Gastroesophageal sphincter (tissue), 4 donors: ENCODE results near the gene EEFSEC. TPM values are rescaled to one million over a fixed set of nuclear protein-coding genes. Genes with fewer than 3 reads are reported as not detected.

Source experiments
- ATAC-seq: fragments of 150-250 bp; one replicate; pipeline ENCODE4 v1.9.1; 2016; ENCODE audit warnings: mild to moderate bottlenecking, moderate library complexity
- H3K27ac ChIP-seq, 4 donors: fragments of 200-600 bp; sonication (generic) in 3 of 4; 1 replicate in 3 of 4; 2 replicates in 1 of 4; pipeline ENCODE4 v1.5.1; 2016 to 2019
- H3K27me3 ChIP-seq: fragments of 200-600 bp; sonication (generic); one replicate; pipeline ENCODE4 v1.5.1; 2019
- H3K36me3 ChIP-seq, 2 donors: fragments of 200-600 bp; sonication (generic); one replicate each; pipeline ENCODE4 v1.5.1; 2019; ENCODE audit warnings: control low read depth in 1 of 2
- H3K4me1 ChIP-seq, 3 donors: fragments of 200-600 bp; sonication (generic); 1 replicate in 2 of 3; 2 replicates in 1 of 3; pipeline ENCODE4 v1.5.1; 2016 to 2019; ENCODE audit warnings: control low read depth in 2 of 3
- H3K4me3 ChIP-seq, 2 donors: fragments of 200-600 bp; sonication (generic); one replicate each; pipeline ENCODE4 v1.5.1; 2019; ENCODE audit warnings: mild to moderate bottlenecking in 1 of 2, moderate library complexity in 1 of 2
- H3K9me3 ChIP-seq, 3 donors: fragments of 200-600 bp; sonication (generic); one replicate each; pipeline ENCODE4 v1.5.1; 2017 to 2019; ENCODE audit warnings: control low read depth in 2 of 3
- EP300 ChIP-seq: sonication (generic); formaldehyde crosslinking; IDR thresholded peaks from one replicate; pipeline ENCODE4 v1.6.1; 2017; ENCODE audit warnings: antibody characterized with exemption, mild to moderate bottlenecking
- POLR2A ChIP-seq, 2 donors: fragments of 450-650 bp; IDR thresholded peaks; one replicate each; pipeline ENCODE4 v1.6.1; 2017; ENCODE audit warnings: antibody characterized with exemption in 2 of 2, mild to moderate bottlenecking in 2 of 2, moderate library complexity in 1 of 2
- POLR2AphosphoS5 ChIP-seq: sonication (generic); formaldehyde crosslinking; IDR thresholded peaks from one replicate; pipeline ENCODE4 v1.6.1; 2017; ENCODE audit warnings: antibody characterized with exemption
- WGBS, 2 donors: methylation state at CpG; one replicate each; pipeline ENCODE4 v1.1.5; 2018; ENCODE audit warnings: low coverage in 1 of 2; 5-methylcytosine and 5-hydroxymethylcytosine counted together
- total RNA-seq, 4 donors: library from RNA; depleted of rRNA; stranded (reverse); fragments of >200 nt; gene quantifications; one replicate each; pipeline ENCODE4 v1.1.0, GENCODE V29; 2016
- TF ChIP-seq, protein P1 (sequence below), 4 experiments: fragments of 200-600 bp in 2 of 4; fragments of 450-650 bp in 2 of 4; sonication (generic) in 1 of 4; IDR thresholded peaks; one replicate each; pipeline ENCODE4 v1.5.1; 2017 to 2019; ENCODE audit warnings: antibody characterized with exemption in 4 of 4, mild to moderate bottlenecking in 2 of 4, moderate library complexity in 2 of 4

The EEFSEC gene
- total RNA-seq, 4 donors from 2014 or later: 5.8 to 16.5 (median 11.4) TPM

DNA sequence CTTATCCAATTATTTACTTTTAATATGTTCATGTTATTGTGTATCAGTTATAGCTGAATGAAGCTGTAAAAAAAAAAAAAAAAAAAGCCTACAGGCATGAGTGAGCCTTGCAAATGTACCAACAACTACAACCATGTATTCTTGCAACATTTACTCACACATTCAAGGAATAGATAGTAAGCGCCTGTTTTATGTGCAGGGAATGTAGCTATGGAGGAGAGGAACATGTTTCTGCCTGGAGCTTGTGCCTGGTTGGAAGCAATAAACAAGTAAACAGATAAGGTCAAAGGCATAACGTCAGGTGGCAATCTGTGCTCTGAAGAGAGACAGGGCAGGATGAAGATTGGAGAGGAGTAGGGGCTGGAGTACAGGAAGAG lies 202.2 kb downstream of the EEFSEC start:
- H3K4me1 ChIP-seq: peaks cover 0 to 21% (median 0%) of the 10 kb centered on the region in 3 donors
- WGBS, 2 donors: 88 to 91% methylated on average over 2 of the region's 2 CpGs
- no peaks in the 10 kb centered on the region for H3K27me3 ChIP-seq
- TF ChIP-seq POLR2A (IDR thresholded peaks at IDR 0.05) (no peak), POLR2AphosphoS5 (no peak), EP300 (no peak)
- TF ChIP-seq, protein P1, sequence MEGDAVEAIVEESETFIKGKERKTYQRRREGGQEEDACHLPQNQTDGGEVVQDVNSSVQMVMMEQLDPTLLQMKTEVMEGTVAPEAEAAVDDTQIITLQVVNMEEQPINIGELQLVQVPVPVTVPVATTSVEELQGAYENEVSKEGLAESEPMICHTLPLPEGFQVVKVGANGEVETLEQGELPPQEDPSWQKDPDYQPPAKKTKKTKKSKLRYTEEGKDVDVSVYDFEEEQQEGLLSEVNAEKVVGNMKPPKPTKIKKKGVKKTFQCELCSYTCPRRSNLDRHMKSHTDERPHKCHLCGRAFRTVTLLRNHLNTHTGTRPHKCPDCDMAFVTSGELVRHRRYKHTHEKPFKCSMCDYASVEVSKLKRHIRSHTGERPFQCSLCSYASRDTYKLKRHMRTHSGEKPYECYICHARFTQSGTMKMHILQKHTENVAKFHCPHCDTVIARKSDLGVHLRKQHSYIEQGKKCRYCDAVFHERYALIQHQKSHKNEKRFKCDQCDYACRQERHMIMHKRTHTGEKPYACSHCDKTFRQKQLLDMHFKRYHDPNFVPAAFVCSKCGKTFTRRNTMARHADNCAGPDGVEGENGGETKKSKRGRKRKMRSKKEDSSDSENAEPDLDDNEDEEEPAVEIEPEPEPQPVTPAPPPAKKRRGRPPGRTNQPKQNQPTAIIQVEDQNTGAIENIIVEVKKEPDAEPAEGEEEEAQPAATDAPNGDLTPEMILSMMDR (IDR thresholded peaks at IDR 0.05): no peak
- H3K27ac ChIP-seq: no peak overlapping the region
- peaks cover 0 to 23% of the 10 kb centered on the region in 2 donors for H3K36me3 ChIP-seq
- no peak for ATAC-seq
- no peak overlapping the region for H3K4me3 ChIP-seq
- no peaks in the 10 kb centered on the region for H3K9me3 ChIP-seq

DNA sequence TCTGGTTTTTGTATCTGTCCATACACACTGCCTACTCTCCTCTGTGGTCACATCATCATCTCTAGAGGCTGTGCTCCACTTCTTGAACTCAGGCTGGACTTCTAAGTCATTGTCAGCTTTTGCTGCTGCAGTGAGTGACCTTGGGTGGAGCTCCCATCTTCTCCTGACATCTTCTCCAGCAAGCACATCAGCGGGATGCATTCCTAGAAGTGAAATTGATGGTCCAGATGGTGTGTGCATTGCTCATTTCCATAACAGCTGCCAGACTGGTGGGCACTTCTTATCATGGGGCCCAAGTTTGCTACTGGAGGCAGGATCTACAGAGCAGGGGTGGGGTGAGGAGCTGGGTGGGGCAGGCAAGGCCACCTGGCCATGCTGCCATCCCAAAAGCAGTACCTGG lies 203.5 kb downstream of the EEFSEC start:
- no CpG with 5 or more reads among the region's 1 CpG for WGBS, 2 donors
- ATAC-seq: no peak
- no peak overlapping the region for H3K4me3 ChIP-seq
- H3K36me3 ChIP-seq: peaks cover 0 to 34% of the 10 kb centered on the region in 2 donors
- H3K27me3 ChIP-seq: no peaks in the 10 kb centered on the region
- H3K4me1 ChIP-seq: peaks cover 0 to 21% (median 0%) of the 10 kb centered on the region in 3 donors
- H3K27ac ChIP-seq: no peak overlapping the region
- H3K9me3 ChIP-seq: no peaks in the 10 kb centered on the region
- no peak for TF ChIP-seq EP300
- TF ChIP-seq, protein P1 (IDR thresholded peaks at IDR 0.05): no peak
- TF ChIP-seq POLR2AphosphoS5: no peak
- TF ChIP-seq POLR2A (IDR thresholded peaks at IDR 0.05): no peak

DNA sequence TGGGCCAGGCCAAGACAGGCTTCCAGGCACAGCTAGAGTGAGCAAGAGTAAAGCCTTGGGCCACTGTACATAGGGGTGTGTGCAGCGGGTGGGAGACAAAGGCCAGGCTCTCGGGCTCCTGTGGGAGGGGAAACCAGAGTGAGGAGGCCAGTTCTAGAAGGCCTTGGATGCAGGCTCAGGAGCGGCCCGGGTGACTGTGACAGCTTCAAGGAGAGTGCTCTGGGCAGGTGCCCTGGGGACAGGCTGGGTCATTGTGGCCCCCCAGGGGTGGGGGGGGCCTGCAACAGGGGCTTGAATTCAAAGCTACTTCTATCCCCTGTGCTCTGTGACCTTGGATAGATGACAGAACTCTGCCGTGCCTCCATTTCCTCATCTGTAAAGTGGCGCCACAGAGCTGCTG lies 204.3 kb downstream of the EEFSEC start:
- WGBS, 2 donors: 75 to 88% methylated on average over 2 to 4 of the region's 6 CpGs
- no peaks in the 10 kb centered on the region for H3K27me3 ChIP-seq
- H3K4me3 ChIP-seq: no peak overlapping the region
- TF ChIP-seq POLR2A (IDR thresholded peaks at IDR 0.05): no peak
- TF ChIP-seq, protein P1 (IDR thresholded peaks at IDR 0.05): no peak
- TF ChIP-seq EP300: no peak
- TF ChIP-seq POLR2AphosphoS5: no peak
- H3K9me3 ChIP-seq: no peaks in the 10 kb centered on the region
- no peak overlapping the region for H3K27ac ChIP-seq
- ATAC-seq: no peak
- peaks cover 0 to 21% (median 0%) of the 10 kb centered on the region in 3 donors for H3K4me1 ChIP-seq
- peaks cover 0 to 36% of the 10 kb centered on the region in 2 donors for H3K36me3 ChIP-seq

DNA sequence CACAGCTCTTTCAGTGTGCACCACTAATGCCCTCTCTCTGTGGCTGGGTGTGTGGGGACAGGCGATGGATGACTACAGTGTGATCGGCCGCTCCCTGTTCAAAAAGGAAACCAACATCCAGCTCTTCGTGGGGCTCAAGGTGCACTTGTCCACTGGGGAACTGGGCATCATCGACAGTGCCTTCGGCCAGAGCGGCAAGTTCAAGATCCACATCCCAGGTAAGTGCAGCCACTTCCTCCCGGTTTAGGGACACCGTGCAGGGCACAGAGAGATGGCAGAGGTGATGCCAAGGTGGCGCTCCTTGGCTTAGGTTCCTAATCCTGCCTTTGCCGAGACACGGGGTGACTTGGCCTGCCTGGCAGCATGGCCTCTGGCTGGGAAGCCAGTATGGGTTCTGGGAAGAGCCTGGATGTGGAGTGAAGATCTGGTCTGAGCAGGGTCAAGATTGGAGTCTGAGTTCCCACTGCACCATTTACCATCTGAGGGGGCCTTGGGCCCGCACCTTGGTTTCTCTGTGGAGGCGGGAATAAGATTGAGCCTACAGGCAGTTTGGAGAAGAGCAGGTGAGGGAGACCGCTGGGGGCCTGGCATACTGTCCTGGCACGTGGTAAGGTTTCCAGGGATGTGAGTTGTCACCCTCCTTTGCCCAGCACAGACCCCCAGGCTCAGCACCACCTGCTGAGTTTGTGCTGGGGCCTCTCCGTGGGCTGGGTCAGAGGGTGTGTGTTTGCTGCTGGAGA lies 205.0 kb downstream of the EEFSEC start:
- H3K27ac ChIP-seq: no peak overlapping the region
- no peaks in the 10 kb centered on the region for H3K27me3 ChIP-seq
- WGBS, 2 donors: 83% methylated on average over 1 of the region's 17 CpGs; no CpG with 5 or more reads in 1 of the 2 donors
- no peaks in the 10 kb centered on the region for H3K9me3 ChIP-seq
- peaks cover 0 to 41% of the 10 kb centered on the region in 2 donors for H3K36me3 ChIP-seq
- H3K4me3 ChIP-seq: no peak overlapping the region
- H3K4me1 ChIP-seq: peaks cover 0 to 21% (median 0%) of the 10 kb centered on the region in 3 donors
- TF ChIP-seq, protein P1 (IDR thresholded peaks at IDR 0.05): no peak
- no peak for TF ChIP-seq POLR2AphosphoS5
- no peak for TF ChIP-seq POLR2A (IDR thresholded peaks at IDR 0.05)
- no peak for TF ChIP-seq EP300
- no peak for ATAC-seq

DNA sequence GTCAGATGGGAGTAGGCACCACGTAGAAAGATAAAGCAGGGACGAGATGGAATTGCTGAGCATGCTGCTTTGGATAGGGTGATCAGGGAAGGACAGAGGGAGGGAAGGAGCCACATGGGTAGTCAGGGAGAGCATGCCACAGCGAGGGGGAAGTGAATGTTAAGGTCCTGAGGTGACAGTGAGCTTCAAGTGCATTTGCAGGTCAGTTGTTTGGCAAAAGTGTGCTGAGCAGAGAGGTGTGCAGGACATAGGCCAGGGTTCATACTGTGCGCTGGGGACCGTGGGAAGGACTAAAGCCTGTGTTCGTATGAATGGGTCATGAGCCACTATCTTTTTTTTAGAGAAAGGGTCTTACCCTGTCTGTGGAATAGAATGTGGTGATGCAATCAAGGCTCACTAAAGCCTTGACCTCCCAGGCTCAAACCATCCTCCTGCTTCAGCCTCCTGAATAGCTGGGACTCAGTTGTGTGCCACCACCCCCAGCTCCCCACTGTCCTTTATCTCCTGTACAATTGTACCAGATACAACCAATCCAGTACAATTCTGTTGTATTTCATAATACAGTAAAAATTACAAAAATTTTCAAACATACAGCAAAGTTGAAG lies 205.9 kb downstream of the EEFSEC start:
- no peak for ATAC-seq
- 83 to 86% methylated on average over 3 to 6 of the region's 6 CpGs for whole genome bisulfite sequencing, 2 donors
- TF ChIP-seq POLR2AphosphoS5: no peak
- no peak for TF ChIP-seq POLR2A (IDR thresholded peaks at IDR 0.05)
- TF ChIP-seq EP300: no peak
- TF ChIP-seq, protein P1 (IDR thresholded peaks at IDR 0.05): no peak
- Histone ChIP-seq H3K36me3 (peaks cover 0 to 45% of the 10 kb centered on the region in 2 donors), H3K27me3 (no peaks in the 10 kb centered on the region), H3K27ac (no peak overlapping the region), H3K4me1 (peaks cover 0 to 12% (median 0%) of the 10 kb centered on the region in 3 donors), H3K9me3 (no peaks in the 10 kb centered on the region), H3K4me3 (no peak overlapping the region)
